HEK293 (cell line): ENCODE measurements around the gene TBC1D19.

ENCODE experiments used
- KLF1 ChIP-seq: fragments of 450-650 bp; formaldehyde crosslinking; IDR thresholded peaks from 2 replicates; pipeline ENCODE4 v1.5.1; 2016; ENCODE audit warnings: missing biosample characterization, missing genetic modification characterization
- TF ChIP-seq, protein P1 (sequence below): fragments of 450-650 bp; formaldehyde crosslinking; IDR thresholded peaks from 2 replicates; pipeline ENCODE4 v1.5.1; 2017; ENCODE audit warnings: missing biosample characterization, missing genetic modification characterization
- TF ChIP-seq, protein P2 (sequence below): fragments of 450-650 bp; formaldehyde crosslinking; IDR thresholded peaks from 2 replicates; pipeline ENCODE4 v1.5.1; 2016; ENCODE audit warnings: missing biosample characterization, missing genetic modification characterization

DNA sequence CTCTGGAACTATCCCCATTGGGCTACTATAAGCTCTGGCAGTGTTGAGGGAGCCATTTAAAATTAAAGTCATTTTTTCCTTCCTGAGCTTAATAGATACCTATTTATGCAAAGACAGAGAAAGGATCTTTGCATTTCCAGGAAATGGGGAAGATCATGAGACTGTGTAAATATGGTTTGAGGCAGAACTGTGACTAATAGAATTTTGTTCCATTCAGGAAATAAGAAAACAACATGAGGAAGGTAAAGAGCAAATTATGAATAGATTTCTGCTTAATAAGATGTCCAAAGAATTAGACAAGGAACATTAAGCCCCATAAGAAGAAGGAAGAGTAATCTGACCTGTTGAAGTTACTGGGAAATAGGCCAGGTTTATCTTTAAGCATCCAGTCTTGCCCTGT lies 17.8 kb upstream of the TBC1D19 start:
- no peak for TF ChIP-seq KLF1 (tag by site-specific recombination)
- TF ChIP-seq, protein P1, sequence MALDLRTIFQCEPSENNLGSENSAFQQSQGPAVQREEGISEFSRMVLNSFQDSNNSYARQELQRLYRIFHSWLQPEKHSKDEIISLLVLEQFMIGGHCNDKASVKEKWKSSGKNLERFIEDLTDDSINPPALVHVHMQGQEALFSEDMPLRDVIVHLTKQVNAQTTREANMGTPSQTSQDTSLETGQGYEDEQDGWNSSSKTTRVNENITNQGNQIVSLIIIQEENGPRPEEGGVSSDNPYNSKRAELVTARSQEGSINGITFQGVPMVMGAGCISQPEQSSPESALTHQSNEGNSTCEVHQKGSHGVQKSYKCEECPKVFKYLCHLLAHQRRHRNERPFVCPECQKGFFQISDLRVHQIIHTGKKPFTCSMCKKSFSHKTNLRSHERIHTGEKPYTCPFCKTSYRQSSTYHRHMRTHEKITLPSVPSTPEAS, result no peak
- TF ChIP-seq, protein P2, sequence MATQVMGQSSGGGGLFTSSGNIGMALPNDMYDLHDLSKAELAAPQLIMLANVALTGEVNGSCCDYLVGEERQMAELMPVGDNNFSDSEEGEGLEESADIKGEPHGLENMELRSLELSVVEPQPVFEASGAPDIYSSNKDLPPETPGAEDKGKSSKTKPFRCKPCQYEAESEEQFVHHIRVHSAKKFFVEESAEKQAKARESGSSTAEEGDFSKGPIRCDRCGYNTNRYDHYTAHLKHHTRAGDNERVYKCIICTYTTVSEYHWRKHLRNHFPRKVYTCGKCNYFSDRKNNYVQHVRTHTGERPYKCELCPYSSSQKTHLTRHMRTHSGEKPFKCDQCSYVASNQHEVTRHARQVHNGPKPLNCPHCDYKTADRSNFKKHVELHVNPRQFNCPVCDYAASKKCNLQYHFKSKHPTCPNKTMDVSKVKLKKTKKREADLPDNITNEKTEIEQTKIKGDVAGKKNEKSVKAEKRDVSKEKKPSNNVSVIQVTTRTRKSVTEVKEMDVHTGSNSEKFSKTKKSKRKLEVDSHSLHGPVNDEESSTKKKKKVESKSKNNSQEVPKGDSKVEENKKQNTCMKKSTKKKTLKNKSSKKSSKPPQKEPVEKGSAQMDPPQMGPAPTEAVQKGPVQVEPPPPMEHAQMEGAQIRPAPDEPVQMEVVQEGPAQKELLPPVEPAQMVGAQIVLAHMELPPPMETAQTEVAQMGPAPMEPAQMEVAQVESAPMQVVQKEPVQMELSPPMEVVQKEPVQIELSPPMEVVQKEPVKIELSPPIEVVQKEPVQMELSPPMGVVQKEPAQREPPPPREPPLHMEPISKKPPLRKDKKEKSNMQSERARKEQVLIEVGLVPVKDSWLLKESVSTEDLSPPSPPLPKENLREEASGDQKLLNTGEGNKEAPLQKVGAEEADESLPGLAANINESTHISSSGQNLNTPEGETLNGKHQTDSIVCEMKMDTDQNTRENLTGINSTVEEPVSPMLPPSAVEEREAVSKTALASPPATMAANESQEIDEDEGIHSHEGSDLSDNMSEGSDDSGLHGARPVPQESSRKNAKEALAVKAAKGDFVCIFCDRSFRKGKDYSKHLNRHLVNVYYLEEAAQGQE (tag by site-specific recombination), result no peak
